Measurements from ENCODE around the gene KLC1. TPM values are rescaled to one million over a fixed set of nuclear protein-coding genes. Genes with fewer than 3 reads are reported as not detected.

KLC1 gene
- total RNA-seq, 3 donors from 2014 or later, result 99.3 to 188 (median 104) TPM

DNA sequence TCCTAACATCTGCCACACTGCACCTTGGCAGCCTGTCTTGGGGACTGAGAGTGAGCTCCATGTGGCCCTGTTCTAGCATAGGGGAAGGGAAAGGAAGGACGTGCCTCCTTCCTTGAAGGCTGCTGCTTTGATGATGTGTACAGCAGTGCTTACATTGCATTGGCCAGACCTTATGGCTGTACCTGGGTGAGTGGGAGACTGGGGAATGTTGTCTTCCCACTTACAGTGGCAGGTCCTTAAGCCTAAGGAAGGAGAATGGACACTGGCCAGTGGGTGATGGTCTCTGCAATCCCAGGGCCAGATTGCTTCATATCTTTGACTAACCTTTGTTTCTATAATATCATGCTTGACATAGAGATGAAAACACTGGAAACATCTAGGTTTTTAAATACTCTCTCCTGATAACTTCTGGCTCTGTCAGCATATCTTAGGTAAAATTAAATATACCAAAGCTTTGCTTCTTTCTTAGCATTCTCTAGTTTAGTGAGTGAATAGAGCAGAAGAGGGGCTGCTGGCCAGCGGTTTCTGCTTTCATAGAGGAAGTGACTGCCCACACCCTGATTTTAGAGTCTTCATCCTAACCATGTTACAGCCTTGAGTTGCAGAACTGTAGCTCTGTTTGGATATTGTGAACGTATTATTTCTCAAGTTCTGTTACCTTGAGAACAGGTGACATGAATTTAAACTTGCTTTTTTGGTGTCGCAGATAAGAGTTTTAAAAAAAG is 27.2 kb downstream of the KLC1 start:
- ATAC-seq (no peak), DNase-seq (no peak)
- TF ChIP-seq CTCF (IDR thresholded peaks at IDR 0.05), result no peak
- H3K9me3 ChIP-seq, result no peaks in the 10 kb centered on the region
- intact Hi-C loops (cut with DNase I, micrococcal nuclease), result no loop called here
- H3K4me3 ChIP-seq, result no peak overlapping the region
- H3K4me1 ChIP-seq (ENCODE audit: low read depth), result peaks cover 5% of the 10 kb centered on the region
- H3K36me3 ChIP-seq (ENCODE audit: low read depth), result no peaks in the 10 kb centered on the region

GRCh38 chr14:103656756-103657133 is 27.7 kb downstream of the KLC1 start:
- H3K36me3 ChIP-seq (ENCODE audit: low read depth), result no peaks in the 10 kb centered on the region

DNA sequence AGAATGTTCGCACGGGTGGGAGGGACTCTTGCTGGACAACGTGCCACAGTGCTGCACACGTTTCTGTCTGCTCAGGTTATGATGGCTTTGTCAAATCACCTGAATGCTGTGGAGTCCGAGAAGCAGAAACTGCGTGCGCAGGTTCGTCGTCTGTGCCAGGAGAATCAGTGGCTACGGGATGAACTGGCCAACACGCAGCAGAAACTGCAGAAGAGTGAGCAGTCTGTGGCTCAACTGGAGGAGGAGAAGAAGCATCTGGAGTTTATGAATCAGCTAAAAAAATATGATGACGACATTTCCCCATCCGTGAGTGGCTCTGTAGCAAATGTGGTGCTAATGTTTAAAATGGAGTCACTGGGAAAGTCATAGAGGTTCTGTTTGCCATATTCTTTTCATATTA is 28.5 kb downstream of the KLC1 start:
- no peak for TF ChIP-seq CTCF (IDR thresholded peaks at IDR 0.05)
- ATAC-seq, result no peak
- no peak for DNase-seq
- H3K4me1 ChIP-seq (ENCODE audit: low read depth), result no peaks in the 10 kb centered on the region
- intact Hi-C loops (cut with DNase I, micrococcal nuclease), result no loop called here
- no peaks in the 10 kb centered on the region for H3K9me3 ChIP-seq
- H3K4me3 ChIP-seq, result no peak overlapping the region
- no peaks in the 10 kb centered on the region for H3K36me3 ChIP-seq (ENCODE audit: low read depth)

More at GRCh38 chr14:103656756-103657133, 27.7 kb downstream of the KLC1 start:
- TF ChIP-seq CTCF (IDR thresholded peaks at IDR 0.05), result no peak
- Histone ChIP-seq H3K9me3 (no peaks in the 10 kb centered on the region), H3K4me3 (no peak overlapping the region), H3K4me1 (ENCODE audit: low read depth) (peaks cover 1% of the 10 kb centered on the region)
- intact Hi-C loops (cut with DNase I, micrococcal nuclease), result no loop called here
- peak; percentile 25 for ATAC-seq
- no peak for DNase-seq

GRCh38 chr14:103659631-103660030 is 30.6 kb downstream of the KLC1 start:
- intact Hi-C loops (cut with DNase I, micrococcal nuclease), result no loop called here
- TF ChIP-seq CTCF (IDR thresholded peaks at IDR 0.05), result no peak
- DNase-seq (no peak), ATAC-seq (no peak)
- Histone ChIP-seq H3K9me3 (no peaks in the 10 kb centered on the region), H3K4me1 (ENCODE audit: low read depth) (no peaks in the 10 kb centered on the region), H3K36me3 (ENCODE audit: low read depth) (peaks cover 3% of the 10 kb centered on the region), H3K4me3 (no peak overlapping the region)

DNA sequence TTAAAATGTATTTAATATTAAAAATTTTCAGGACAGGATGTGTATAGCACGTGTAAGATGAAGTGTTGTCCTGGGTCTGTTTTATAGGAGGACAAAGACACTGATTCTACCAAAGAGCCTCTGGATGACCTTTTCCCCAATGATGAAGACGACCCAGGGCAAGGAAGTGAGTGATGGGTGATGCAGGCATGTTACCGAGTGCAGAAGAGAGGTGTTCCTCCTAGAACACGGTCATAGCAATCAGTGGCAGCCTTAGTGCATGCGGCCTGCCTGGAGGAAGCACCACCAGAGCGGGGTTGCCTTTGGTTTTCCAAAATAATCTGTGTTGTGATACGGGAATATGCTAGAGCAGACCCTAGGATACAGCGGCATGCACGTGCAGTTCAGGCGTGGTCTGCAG is 33.0 kb downstream of the KLC1 start:
- DNase-seq (no peak), ATAC-seq (no peak)
- Histone ChIP-seq H3K9me3 (no peaks in the 10 kb centered on the region), H3K36me3 (ENCODE audit: low read depth) (peaks cover 3% of the 10 kb centered on the region), H3K4me1 (ENCODE audit: low read depth) (no peaks in the 10 kb centered on the region), H3K4me3 (no peak overlapping the region)
- TF ChIP-seq CTCF (IDR thresholded peaks at IDR 0.05), result no peak
- intact Hi-C loops (cut with DNase I, micrococcal nuclease), result no loop called here

- H3K9me3 ChIP-seq, result no peaks in the 10 kb centered on the region
- ATAC-seq, result no peak
- TF ChIP-seq CTCF (IDR thresholded peaks at IDR 0.05), result no peak
- no peak overlapping the region for H3K4me3 ChIP-seq
- H3K36me3 ChIP-seq (ENCODE audit: low read depth), result peaks cover 3% of the 10 kb centered on the region
- intact Hi-C loops (cut with DNase I, micrococcal nuclease), result no loop called here
- H3K4me1 ChIP-seq (ENCODE audit: low read depth), result no peaks in the 10 kb centered on the region
- no peak for DNase-seq
Observed at GRCh38 chr14:103662591-103662990, 33.6 kb downstream of the KLC1 start.

All from mucosa of descending colon (tissue), 3 donors.